ENCODE results near the gene SNCA. TPM values are rescaled to one million over a fixed set of nuclear protein-coding genes. Genes with fewer than 3 reads are reported as not detected.

SNCA gene
- total and polyA plus RNA-seq, 2 donors from 2014 or later: 8.4 to 17.1 TPM

DNA sequence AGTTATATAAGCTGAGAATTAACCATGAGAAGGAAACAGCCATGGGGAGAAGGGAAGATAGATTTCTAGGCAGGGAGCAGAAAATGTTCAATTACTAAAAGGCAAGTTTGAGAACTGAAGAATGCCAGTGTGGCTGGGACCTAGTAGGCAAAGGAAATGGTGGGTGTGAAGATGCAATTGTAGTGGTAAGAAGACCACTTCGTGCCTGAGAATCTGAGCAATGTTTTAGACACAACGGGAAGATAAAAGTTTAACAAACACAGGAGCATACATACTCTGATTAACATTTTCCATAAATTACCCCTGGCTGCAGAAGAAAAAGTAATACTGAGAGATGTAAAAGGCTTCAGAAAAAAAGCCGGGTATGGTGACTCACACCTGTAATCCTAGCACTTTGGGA is 39.6 kb upstream of the SNCA start:
- Histone ChIP-seq H3K4me1 (ENCODE audit: control insufficient read depth in 2 of 3, insufficient read depth in 2 of 3, low read depth in 1 of 3, low read length in 3 of 3) (no peaks in the 10 kb centered on the region), H3K9me3 (ENCODE audit: control insufficient read depth in 2 of 3, insufficient read depth in 1 of 3, low read length in 3 of 3) (no peaks in the 10 kb centered on the region), H3K36me3 (ENCODE audit: control insufficient read depth in 2 of 3, insufficient read depth in 3 of 3, low read length in 3 of 3) (no peaks in the 10 kb centered on the region), H3K27me3 (ENCODE audit: control insufficient read depth, insufficient read depth, low read length) (no peaks in the 10 kb centered on the region), H3K27ac (ENCODE audit: low read depth in 2 of 2, low read length in 2 of 2) (no peak overlapping the region), H3K4me3 (ENCODE audit: low read length in 3 of 3) (no peak overlapping the region), H3K9ac (ENCODE audit: low read length in 3 of 3) (no peak overlapping the region)
- no peak for DNase-seq
- TF ChIP-seq, protein P1, sequence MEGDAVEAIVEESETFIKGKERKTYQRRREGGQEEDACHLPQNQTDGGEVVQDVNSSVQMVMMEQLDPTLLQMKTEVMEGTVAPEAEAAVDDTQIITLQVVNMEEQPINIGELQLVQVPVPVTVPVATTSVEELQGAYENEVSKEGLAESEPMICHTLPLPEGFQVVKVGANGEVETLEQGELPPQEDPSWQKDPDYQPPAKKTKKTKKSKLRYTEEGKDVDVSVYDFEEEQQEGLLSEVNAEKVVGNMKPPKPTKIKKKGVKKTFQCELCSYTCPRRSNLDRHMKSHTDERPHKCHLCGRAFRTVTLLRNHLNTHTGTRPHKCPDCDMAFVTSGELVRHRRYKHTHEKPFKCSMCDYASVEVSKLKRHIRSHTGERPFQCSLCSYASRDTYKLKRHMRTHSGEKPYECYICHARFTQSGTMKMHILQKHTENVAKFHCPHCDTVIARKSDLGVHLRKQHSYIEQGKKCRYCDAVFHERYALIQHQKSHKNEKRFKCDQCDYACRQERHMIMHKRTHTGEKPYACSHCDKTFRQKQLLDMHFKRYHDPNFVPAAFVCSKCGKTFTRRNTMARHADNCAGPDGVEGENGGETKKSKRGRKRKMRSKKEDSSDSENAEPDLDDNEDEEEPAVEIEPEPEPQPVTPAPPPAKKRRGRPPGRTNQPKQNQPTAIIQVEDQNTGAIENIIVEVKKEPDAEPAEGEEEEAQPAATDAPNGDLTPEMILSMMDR (IDR thresholded peaks at IDR 0.05; ENCODE audit: borderline replicate concordance, extremely low read depth, insufficient read depth): no peak
- intact Hi-C loops (cut with DNase I): no loop called here
- FAIRE-seq: no peak

- Histone ChIP-seq H3K9ac (ENCODE audit: low read length in 3 of 3) (no peak overlapping the region), H3K27me3 (ENCODE audit: control insufficient read depth, insufficient read depth, low read length) (no peaks in the 10 kb centered on the region), H3K4me3 (ENCODE audit: low read length in 3 of 3) (no peak overlapping the region), H3K36me3 (ENCODE audit: control insufficient read depth in 2 of 3, insufficient read depth in 3 of 3, low read length in 3 of 3) (no peaks in the 10 kb centered on the region), H3K9me3 (ENCODE audit: control insufficient read depth in 2 of 3, insufficient read depth in 1 of 3, low read length in 3 of 3) (no peaks in the 10 kb centered on the region), H3K27ac (ENCODE audit: low read depth in 2 of 2, low read length in 2 of 2) (no peak overlapping the region), H3K4me1 (ENCODE audit: control insufficient read depth in 2 of 3, insufficient read depth in 2 of 3, low read depth in 1 of 3, low read length in 3 of 3) (no peaks in the 10 kb centered on the region)
- intact Hi-C loops (cut with DNase I): no loop called here
- TF ChIP-seq, protein P1 (IDR thresholded peaks at IDR 0.05; ENCODE audit: borderline replicate concordance, extremely low read depth, insufficient read depth): no peak
- FAIRE-seq (no peak), DNase-seq (no peak)
These were observed 34.2 kb upstream of the SNCA start for GRCh38 chr4:89871211-89871610.

DNA sequence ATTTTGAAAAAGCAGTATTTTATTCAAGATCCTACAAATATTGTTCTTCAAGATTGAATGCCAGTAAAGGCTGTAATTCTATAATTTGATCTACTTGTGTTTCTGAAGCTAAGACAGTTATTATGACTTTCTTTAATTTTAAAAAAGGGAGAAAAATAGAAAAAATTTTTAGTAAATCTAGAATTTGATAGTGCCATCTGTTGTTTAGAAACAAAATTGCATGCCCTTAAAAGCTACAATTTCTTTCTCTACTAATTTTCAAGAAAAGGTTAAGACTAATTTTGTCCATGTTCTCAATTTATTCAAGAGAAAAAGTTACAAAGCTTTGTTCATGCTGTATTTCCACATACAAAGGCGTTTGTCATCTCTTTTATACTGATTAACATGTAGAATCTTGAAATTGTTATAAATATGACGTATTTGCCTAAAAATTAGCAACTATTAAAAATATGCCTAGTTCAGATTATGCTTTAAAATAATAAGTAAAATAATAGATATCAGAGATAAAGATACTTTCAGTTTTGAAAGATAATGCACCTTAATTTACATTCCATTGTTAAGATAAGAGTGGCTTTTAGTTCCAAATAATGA is 32.1 kb upstream of the SNCA start:
- H3K4me3 ChIP-seq (ENCODE audit: low read length in 3 of 3): no peak overlapping the region
- no peak overlapping the region for H3K27ac ChIP-seq (ENCODE audit: low read depth in 2 of 2, low read length in 2 of 2)
- TF ChIP-seq, protein P1 (IDR thresholded peaks at IDR 0.05; ENCODE audit: borderline replicate concordance, extremely low read depth, insufficient read depth): peak; percentile 34
- no peak for DNase-seq
- no peaks in the 10 kb centered on the region for H3K36me3 ChIP-seq (ENCODE audit: control insufficient read depth in 2 of 3, insufficient read depth in 3 of 3, low read length in 3 of 3)
- no peak overlapping the region for H3K9ac ChIP-seq (ENCODE audit: low read length in 3 of 3)
- intact Hi-C loops (cut with DNase I): no loop called here
- H3K27me3 ChIP-seq (ENCODE audit: control insufficient read depth, insufficient read depth, low read length): no peaks in the 10 kb centered on the region
- FAIRE-seq: no peak
- no peaks in the 10 kb centered on the region for H3K4me1 ChIP-seq (ENCODE audit: control insufficient read depth in 2 of 3, insufficient read depth in 2 of 3, low read depth in 1 of 3, low read length in 3 of 3)
- no peaks in the 10 kb centered on the region for H3K9me3 ChIP-seq (ENCODE audit: control insufficient read depth in 2 of 3, insufficient read depth in 1 of 3, low read length in 3 of 3)

DNA sequence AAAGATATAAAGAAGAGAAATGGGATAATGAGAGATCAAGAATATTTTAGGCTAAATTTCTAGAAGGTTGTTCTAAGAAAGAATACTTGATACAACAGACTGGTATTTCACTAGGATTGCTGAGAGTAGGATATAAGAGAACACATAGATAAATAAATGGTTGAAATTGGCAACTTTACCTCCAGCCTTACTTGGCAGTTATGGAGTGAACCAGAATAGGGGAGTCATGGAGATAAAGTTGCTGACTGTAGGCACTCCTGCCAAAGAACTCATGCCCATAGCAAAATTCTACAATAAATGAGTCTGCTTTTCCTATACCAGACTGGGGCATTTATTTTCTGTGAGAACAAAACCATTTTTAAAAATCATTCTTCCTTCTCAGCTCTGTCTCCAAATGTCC is 31.3 kb upstream of the SNCA start:
- Histone ChIP-seq H3K9ac (ENCODE audit: low read length in 3 of 3) (no peak overlapping the region), H3K4me3 (ENCODE audit: low read length in 3 of 3) (no peak overlapping the region), H3K36me3 (ENCODE audit: control insufficient read depth in 2 of 3, insufficient read depth in 3 of 3, low read length in 3 of 3) (no peaks in the 10 kb centered on the region), H3K27me3 (ENCODE audit: control insufficient read depth, insufficient read depth, low read length) (no peaks in the 10 kb centered on the region), H3K9me3 (ENCODE audit: control insufficient read depth in 2 of 3, insufficient read depth in 1 of 3, low read length in 3 of 3) (no peaks in the 10 kb centered on the region), H3K27ac (ENCODE audit: low read depth in 2 of 2, low read length in 2 of 2) (no peak overlapping the region), H3K4me1 (ENCODE audit: control insufficient read depth in 2 of 3, insufficient read depth in 2 of 3, low read depth in 1 of 3, low read length in 3 of 3) (no peaks in the 10 kb centered on the region)
- intact Hi-C loops (cut with DNase I): no loop called here
- TF ChIP-seq, protein P1 (IDR thresholded peaks at IDR 0.05; ENCODE audit: borderline replicate concordance, extremely low read depth, insufficient read depth): no peak
- DNase-seq (no peak), FAIRE-seq (no peak)
